HepG2 (cell line): ENCODE results near the gene AUH. TPM values are rescaled to one million over a fixed set of nuclear protein-coding genes. Genes with fewer than 3 reads are reported as not detected.

Experiments used
- BHLHE40 ChIP-seq: IDR thresholded peaks from 2 replicates; pipeline ENCODE4 v1.6.1; 2011; ENCODE audit warnings: low read length, improper control_type of control experiment
- CCDC6 ChIP-seq: sonication (generic); formaldehyde crosslinking; IDR thresholded peaks from 2 replicates; pipeline ENCODE4 v1.8.1; 2022; ENCODE audit warnings: mild to moderate bottlenecking, missing genetic modification reagents, moderate library complexity
- FOSL1 ChIP-seq: sonication (generic); formaldehyde crosslinking; IDR thresholded peaks from 2 replicates; pipeline ENCODE4 v1.9.0; 2021; ENCODE audit warnings: missing genetic modification reagents, borderline replicate concordance
- HOXA5 ChIP-seq: sonication (generic); formaldehyde crosslinking; IDR thresholded peaks from 2 replicates; pipeline ENCODE4 v1.4.0; 2020; ENCODE audit warnings: missing genetic modification reagents
- NAIF1 ChIP-seq: sonication (generic); formaldehyde crosslinking; IDR thresholded peaks from 2 replicates; pipeline ENCODE4 v1.5.0; 2020; ENCODE audit warnings: mild to moderate bottlenecking, missing genetic modification reagents, borderline replicate concordance
- NFE2L1 ChIP-seq: sonication (generic); formaldehyde crosslinking; IDR thresholded peaks from 2 replicates; pipeline ENCODE4 v1.4.0; 2020; ENCODE audit warnings: missing genetic modification reagents, mild to moderate bottlenecking, borderline replicate concordance
- PHF5A ChIP-seq: IDR thresholded peaks from one replicate; pipeline ENCODE4 v1.6.1; 2018; ENCODE audit warnings: low read depth, missing genetic modification reagents; ENCODE audit not compliant: unreplicated experiment
- POGK ChIP-seq: sonication (generic); formaldehyde crosslinking; conservative IDR thresholded peaks from 2 replicates; pipeline ENCODE4 v1.8.0; 2022; ENCODE audit warnings: mild to moderate bottlenecking, moderate library complexity, missing genetic modification reagents
- RBFOX2 ChIP-seq: fragments of 200-400 bp; formaldehyde crosslinking; IDR thresholded peaks from 2 replicates; pipeline ENCODE4 v1.6.1; 2017; ENCODE audit warnings: low read depth, mild to moderate bottlenecking, low read length
- RFX1 ChIP-seq: fragments of 450-650 bp; IDR thresholded peaks from 2 replicates; pipeline ENCODE4 v1.6.1; 2017
- SMC3 ChIP-seq: IDR thresholded peaks from 2 replicates; pipeline ENCODE4 v1.6.1; 2011; ENCODE audit warnings: low read length, improper control_type of control experiment
- SP140L ChIP-seq: sonication (generic); formaldehyde crosslinking; IDR thresholded peaks from 2 replicates; pipeline ENCODE4 v1.4.0; 2020; ENCODE audit warnings: missing genetic modification reagents, borderline replicate concordance
- SPEN ChIP-seq: sonication (generic); formaldehyde crosslinking; IDR thresholded peaks from 2 replicates; pipeline ENCODE4 v1.5.1; 2020; ENCODE audit warnings: low read depth, mild to moderate bottlenecking, missing genetic modification reagents
- SYNCRIP ChIP-seq: fragments of 200-400 bp; formaldehyde crosslinking; IDR thresholded peaks from 2 replicates; pipeline ENCODE4 v1.6.1; 2018; ENCODE audit warnings: mild to moderate bottlenecking, low read depth, low read length; ENCODE audit not compliant: insufficient read depth
- ZBTB43 ChIP-seq: sonication (generic); formaldehyde crosslinking; conservative IDR thresholded peaks from 2 replicates; pipeline ENCODE4 v1.4.0; 2020; ENCODE audit warnings: missing genetic modification reagents
- ZFP36 ChIP-seq: fragments of 150-350 bp; IDR thresholded peaks from 2 replicates; pipeline ENCODE4 v1.6.1; 2018; ENCODE audit warnings: borderline replicate concordance, low read length, low read depth; ENCODE audit not compliant: partially characterized antibody
- ZFP37 ChIP-seq: sonication (generic); formaldehyde crosslinking; IDR thresholded peaks from 2 replicates; pipeline ENCODE4 v1.4.0; 2020; ENCODE audit warnings: missing genetic modification reagents, borderline replicate concordance
- ZNF12 ChIP-seq: sonication (generic); formaldehyde crosslinking; IDR thresholded peaks from 2 replicates; pipeline ENCODE4 v1.5.0; 2020; ENCODE audit warnings: missing genetic modification reagents
- ZNF839 ChIP-seq: sonication (generic); formaldehyde crosslinking; IDR thresholded peaks from 2 replicates; pipeline ENCODE4 v1.4.0; 2020; ENCODE audit warnings: missing genetic modification reagents, mild to moderate bottlenecking, borderline replicate concordance
- ZSCAN21 ChIP-seq: sonication (generic); formaldehyde crosslinking; IDR thresholded peaks from 2 replicates; pipeline ENCODE4 v1.8.0; 2022; ENCODE audit warnings: mild to moderate bottlenecking, missing genetic modification reagents, moderate library complexity, borderline replicate concordance
- polyA plus RNA-seq, 8 experiments: library from polyadenylated mRNA; depleted of rRNA in 3 of 8; stranded (reverse) in 7 of 8; unstranded in 1 of 8; fragments of >200 nt; fragmentation: Illumina TruSeq in 4 of 8; extraction: Trizol in 4 of 8; gene quantifications; 2 replicates each; pipeline versions ENCODE4 v1.2.1 to v1.2.3, GENCODE V29; 2011 to 2016; ENCODE audit warnings: low read depth in 4 of 8, missing spikeins in 1 of 8, mixed read lengths in 1 of 8; ENCODE audit not compliant: insufficient read depth in 1 of 8
- total RNA-seq, 5 experiments: library from RNA; depleted of rRNA; stranded (reverse); fragments of >200 nt; fragmentation: Illumina TruSeq; extraction: Trizol; gene quantifications; 2 replicates each; pipeline ENCODE4 v1.2.3, GENCODE V29; 2016; ENCODE audit warnings: low read depth in 1 of 5
- TF ChIP-seq, protein P1 (sequence below): sonication (generic); formaldehyde crosslinking; IDR thresholded peaks from 2 replicates; pipeline ENCODE4 v1.5.0; 2020; ENCODE audit warnings: missing genetic modification reagents
- TF ChIP-seq, protein P2 (sequence below): sonication (generic); formaldehyde crosslinking; IDR thresholded peaks from 2 replicates; pipeline ENCODE4 v1.5.1; 2020; ENCODE audit warnings: missing genetic modification reagents, mild to moderate bottlenecking, borderline replicate concordance
- TF ChIP-seq, protein P3 (sequence below): sonication (generic); formaldehyde crosslinking; conservative IDR thresholded peaks from 2 replicates; pipeline ENCODE4 v1.8.0; 2022; ENCODE audit warnings: low read depth, missing genetic modification reagents

Gene AUH
- total and polyA plus RNA-seq, 2 of the 13 experiments (the other 11 are each of a cell fraction or from before 2014, with no cell fraction given): 25.8 to 31.9 TPM

- TF ChIP-seq ZFP36 (no peak), FOSL1 (CRISPR knock-in tag) (no peak; the same call in 1 of the 2 replicates), POGK (CRISPR knock-in tag) (peak; percentile 54; the same call in 1 of the 2 replicates), ZFP37 (CRISPR knock-in tag) (no peak), NFE2L1 (no peak), SP140L (CRISPR knock-in tag) (no peak), SYNCRIP (no peak), ZSCAN21 (CRISPR knock-in tag) (peak; percentile 61; the same call in 1 of the 2 replicates), ZNF12 (CRISPR knock-in tag) (0 out of 2 replicates have a peak, but pooled peaks have one; percentile 45), HOXA5 (no peak), PHF5A (no peak), SMC3 (peak; percentile 6; the same call in 1 of the 2 replicates), CCDC6 (no peak), RBFOX2 (peak; percentile 99), BHLHE40 (peak; percentile 46; the same call in 1 of the 2 replicates), ZBTB43 (no peak; the same call in 1 of the 2 replicates), ZNF839 (CRISPR knock-in tag) (no peak), NAIF1 (CRISPR knock-in tag) (no peak), SPEN (CRISPR knock-in tag) (0 out of 2 replicates have a peak, but pooled peaks have one; percentile 31), RFX1 (no peak)
- TF ChIP-seq, protein P1, sequence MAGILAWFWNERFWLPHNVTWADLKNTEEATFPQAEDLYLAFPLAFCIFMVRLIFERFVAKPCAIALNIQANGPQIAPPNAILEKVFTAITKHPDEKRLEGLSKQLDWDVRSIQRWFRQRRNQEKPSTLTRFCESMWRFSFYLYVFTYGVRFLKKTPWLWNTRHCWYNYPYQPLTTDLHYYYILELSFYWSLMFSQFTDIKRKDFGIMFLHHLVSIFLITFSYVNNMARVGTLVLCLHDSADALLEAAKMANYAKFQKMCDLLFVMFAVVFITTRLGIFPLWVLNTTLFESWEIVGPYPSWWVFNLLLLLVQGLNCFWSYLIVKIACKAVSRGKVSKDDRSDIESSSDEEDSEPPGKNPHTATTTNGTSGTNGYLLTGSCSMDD (CRISPR knock-in tag): no peak
- TF ChIP-seq, protein P2, sequence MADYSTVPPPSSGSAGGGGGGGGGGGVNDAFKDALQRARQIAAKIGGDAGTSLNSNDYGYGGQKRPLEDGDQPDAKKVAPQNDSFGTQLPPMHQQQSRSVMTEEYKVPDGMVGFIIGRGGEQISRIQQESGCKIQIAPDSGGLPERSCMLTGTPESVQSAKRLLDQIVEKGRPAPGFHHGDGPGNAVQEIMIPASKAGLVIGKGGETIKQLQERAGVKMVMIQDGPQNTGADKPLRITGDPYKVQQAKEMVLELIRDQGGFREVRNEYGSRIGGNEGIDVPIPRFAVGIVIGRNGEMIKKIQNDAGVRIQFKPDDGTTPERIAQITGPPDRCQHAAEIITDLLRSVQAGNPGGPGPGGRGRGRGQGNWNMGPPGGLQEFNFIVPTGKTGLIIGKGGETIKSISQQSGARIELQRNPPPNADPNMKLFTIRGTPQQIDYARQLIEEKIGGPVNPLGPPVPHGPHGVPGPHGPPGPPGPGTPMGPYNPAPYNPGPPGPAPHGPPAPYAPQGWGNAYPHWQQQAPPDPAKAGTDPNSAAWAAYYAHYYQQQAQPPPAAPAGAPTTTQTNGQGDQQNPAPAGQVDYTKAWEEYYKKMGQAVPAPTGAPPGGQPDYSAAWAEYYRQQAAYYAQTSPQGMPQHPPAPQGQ (CRISPR knock-in tag): no peak
- TF ChIP-seq, protein P3, sequence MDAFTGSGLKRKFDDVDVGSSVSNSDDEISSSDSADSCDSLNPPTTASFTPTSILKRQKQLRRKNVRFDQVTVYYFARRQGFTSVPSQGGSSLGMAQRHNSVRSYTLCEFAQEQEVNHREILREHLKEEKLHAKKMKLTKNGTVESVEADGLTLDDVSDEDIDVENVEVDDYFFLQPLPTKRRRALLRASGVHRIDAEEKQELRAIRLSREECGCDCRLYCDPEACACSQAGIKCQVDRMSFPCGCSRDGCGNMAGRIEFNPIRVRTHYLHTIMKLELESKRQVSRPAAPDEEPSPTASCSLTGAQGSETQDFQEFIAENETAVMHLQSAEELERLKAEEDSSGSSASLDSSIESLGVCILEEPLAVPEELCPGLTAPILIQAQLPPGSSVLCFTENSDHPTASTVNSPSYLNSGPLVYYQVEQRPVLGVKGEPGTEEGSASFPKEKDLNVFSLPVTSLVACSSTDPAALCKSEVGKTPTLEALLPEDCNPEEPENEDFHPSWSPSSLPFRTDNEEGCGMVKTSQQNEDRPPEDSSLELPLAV (CRISPR knock-in tag): no peak; the same call in 1 of the 2 replicates
Observed at GRCh38 chr9:91193087-91193657, 168.5 kb downstream of the AUH start (continued).
